H1 (cell line): ENCODE data around the gene GZF1.

Experiments
- CHD2 ChIP-seq: IDR thresholded peaks from 2 replicates; pipeline ENCODE4 v1.6.1; 2012; ENCODE audit warnings: low read length, improper control_type of control experiment
- EGR1 ChIP-seq: IDR thresholded peaks from 2 replicates; pipeline ENCODE4 v1.6.1; 2011; ENCODE audit warnings: low read depth, low read length, borderline replicate concordance
- POLR2A ChIP-seq, 2 experiments: IDR thresholded peaks; 1 replicate in 1 of 2; 2 replicates in 1 of 2; pipeline ENCODE4 v1.6.1; 2011; ENCODE audit warnings: low read depth in 2 of 2, low read length in 2 of 2, mild to moderate bottlenecking in 2 of 2; ENCODE audit errors: control extremely low read depth in 1 of 2
- TEAD4 ChIP-seq: IDR thresholded peaks from 2 replicates; pipeline ENCODE4 v1.6.1; 2012; ENCODE audit warnings: low read depth, low read length, inconsistent platforms, mixed read lengths

DNA sequence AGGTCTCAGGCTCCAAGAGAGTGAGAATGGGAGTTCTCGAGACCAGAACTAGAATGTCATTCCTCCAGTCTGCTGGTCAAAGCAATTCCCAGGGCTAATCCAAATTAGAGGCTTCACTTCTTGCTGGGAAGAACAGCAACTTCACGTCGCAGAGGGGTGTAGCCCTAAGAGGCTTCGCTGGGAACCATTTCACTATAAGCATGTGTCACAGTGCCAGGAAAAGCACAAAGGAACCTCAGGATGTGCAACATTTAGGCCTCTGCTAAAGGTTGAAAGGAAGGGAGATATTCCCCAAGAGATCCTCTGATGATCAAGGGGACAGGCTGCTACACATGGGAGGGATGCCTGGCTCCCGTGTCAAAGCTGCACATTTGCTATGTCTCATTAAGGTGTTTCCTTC lies 47.3 kb upstream of the GZF1 start:
- TF ChIP-seq CHD2 (no peak), EGR1 (no peak), TEAD4 (no peak), POLR2A (IDR thresholded peaks at IDR 0.05; ENCODE audit: control extremely low read depth in 1 of 2, low read depth in 2 of 2, low read length in 2 of 2) (no peak)
